GM23338 (cell line): ENCODE data around the gene CLSTN1. TPM values are rescaled to one million over a fixed set of nuclear protein-coding genes. Genes with fewer than 3 reads are reported as not detected.

Experiments used
- ATAC-seq: fragments of 200-7000 bp; cut with Tn5 transposase; 3 replicates; pipeline ENCODE4 v1.9.1; 2020
- DNase-seq: peaks from one replicate; pipeline ENCODE4 v3.0.0-alpha.2; 2015; ENCODE audit warnings: low spot score
- H2AFZ ChIP-seq: fragments of 200-600 bp; sonication (generic); 2 replicates; pipeline ENCODE4 v1.8.0; 2016; ENCODE audit warnings: antibody characterized with exemption, mild to moderate bottlenecking, moderate library complexity
- H3F3A ChIP-seq: fragments of 200-600 bp; sonication (generic); replicated peaks from 2 replicates; pipeline ENCODE4 v1.8.0; 2017; ENCODE audit warnings: antibody characterized with exemption, mixed run types, low read depth
- H3K27ac ChIP-seq: fragments of 200-600 bp; sonication (generic); 2 replicates; pipeline ENCODE4 v1.6.1; 2016; ENCODE audit warnings: low read depth
- H3K27me3 ChIP-seq: fragments of 200-600 bp; sonication (generic); 2 replicates; pipeline ENCODE4 v1.8.0; 2016; ENCODE audit warnings: mild to moderate bottlenecking, mixed run types, moderate library complexity; ENCODE audit not compliant: insufficient read depth
- H3K36me3 ChIP-seq: fragments of 200-600 bp; sonication (generic); 2 replicates; pipeline ENCODE4 v1.8.0; 2016; ENCODE audit warnings: mild to moderate bottlenecking; ENCODE audit not compliant: insufficient read depth
- H3K4me1 ChIP-seq: fragments of 200-600 bp; sonication (generic); 2 replicates; pipeline ENCODE4 v1.8.0; 2016; ENCODE audit warnings: mild to moderate bottlenecking, moderate library complexity; ENCODE audit not compliant: insufficient read depth
- H3K4me2 ChIP-seq: fragments of 200-600 bp; sonication (generic); 2 replicates; pipeline ENCODE4 v1.7.1; 2017; ENCODE audit warnings: mixed run types
- H3K4me3 ChIP-seq: fragments of 200-600 bp; sonication (generic); 2 replicates; pipeline ENCODE4 v1.6.1; 2016; ENCODE audit warnings: mixed run types
- H3K79me2 ChIP-seq: fragments of 200-600 bp; sonication (generic); replicated peaks from 2 replicates; pipeline ENCODE4 v1.8.0; 2017; ENCODE audit warnings: mild to moderate bottlenecking; ENCODE audit not compliant: insufficient read depth
- H3K9me2 ChIP-seq: fragments of 200-600 bp; sonication (generic); 2 replicates; pipeline ENCODE4 v1.8.0; 2017; ENCODE audit not compliant: insufficient read depth
- H4K20me1 ChIP-seq: fragments of 200-600 bp; sonication (generic); replicated peaks from 2 replicates; pipeline ENCODE4 v1.8.0; 2017; ENCODE audit warnings: mild to moderate bottlenecking; ENCODE audit not compliant: insufficient read depth
- H3K27ac Mint-ChIP-seq: 2 replicates; pipeline ENCODE4 v1.8.0; 2020; ENCODE audit warnings: inconsistent platforms, mild to moderate bottlenecking, moderate library complexity, mixed read lengths
- H3K27me3 Mint-ChIP-seq: 3 replicates; pipeline ENCODE4 v1.8.0; 2022; ENCODE audit warnings: low read depth, mild to moderate bottlenecking, moderate library complexity, mixed read lengths, inconsistent platforms; ENCODE audit not compliant: insufficient read depth, poor library complexity
- H3K36me3 Mint-ChIP-seq: 3 replicates; pipeline ENCODE4 v1.8.0; 2021; ENCODE audit warnings: low read depth, mild to moderate bottlenecking, inconsistent platforms, moderate library complexity, mixed read lengths
- H3K4me1 Mint-ChIP-seq: 3 replicates; pipeline ENCODE4 v1.8.0; 2020; ENCODE audit warnings: mild to moderate bottlenecking, inconsistent platforms, mixed read lengths
- H3K4me3 Mint-ChIP-seq: 3 replicates; pipeline ENCODE4 v1.8.0; 2021; ENCODE audit warnings: moderate library complexity, mild to moderate bottlenecking, inconsistent platforms, mixed read lengths
- H3K9me3 Mint-ChIP-seq: 3 replicates; pipeline ENCODE4 v1.8.0; 2020; ENCODE audit warnings: moderate library complexity, mild to moderate bottlenecking, inconsistent platforms, mixed read lengths
- CREB1 ChIP-seq: fragments of 250-450 bp; sonication (Bioruptor Pico); IDR thresholded peaks from 2 replicates; pipeline ENCODE4 v1.5.0; 2020; ENCODE audit warnings: low read depth, mild to moderate bottlenecking, moderate library complexity
- CTCF ChIP-seq, 2 experiments: fragments of 200-600 bp in 1 of 2; sonication (generic) in 1 of 2; conservative IDR thresholded peaks; 2 replicates each; pipeline versions ENCODE4 v1.5.1 to v1.6.1; 2016 to 2017; ENCODE audit warnings: antibody characterized with exemption in 2 of 2, low read depth in 2 of 2, mild to moderate bottlenecking in 2 of 2, moderate library complexity in 1 of 2
- EZH2 ChIP-seq: fragments of 200-600 bp; sonication (generic); IDR thresholded peaks from one replicate; pipeline ENCODE4 v1.8.0; 2017; ENCODE audit warnings: antibody characterized with exemption, mild to moderate bottlenecking, low read depth; ENCODE audit not compliant: unreplicated experiment
- EZH2phosphoT487 ChIP-seq: fragments of 200-600 bp; sonication (generic); IDR thresholded peaks from one replicate; pipeline ENCODE4 v1.8.1; 2018; ENCODE audit warnings: antibody characterized with exemption; ENCODE audit not compliant: unreplicated experiment
- JUNB ChIP-seq: IDR thresholded peaks from one replicate; pipeline ENCODE4 v1.6.1; 2016; ENCODE audit warnings: antibody characterized with exemption; ENCODE audit not compliant: unreplicated experiment
- NANOG ChIP-seq: IDR thresholded peaks from 2 replicates; pipeline ENCODE4 v1.6.1; 2016; ENCODE audit warnings: antibody characterized with exemption, borderline replicate concordance
- POLR2AphosphoS5 ChIP-seq: IDR thresholded peaks from 2 replicates; pipeline ENCODE4 v1.6.1; 2016; ENCODE audit warnings: antibody characterized with exemption, low read depth
- REST ChIP-seq: IDR thresholded peaks from one replicate; pipeline ENCODE4 v1.6.1; 2018; ENCODE audit warnings: antibody characterized with exemption; ENCODE audit not compliant: unreplicated experiment
- STAT1 ChIP-seq: IDR thresholded peaks from one replicate; pipeline ENCODE4 v1.6.1; 2016; ENCODE audit warnings: antibody characterized with exemption; ENCODE audit not compliant: unreplicated experiment
- ZNF114 ChIP-seq: fragments of 250-450 bp; sonication (Bioruptor Pico); IDR thresholded peaks from 2 replicates; pipeline ENCODE4 v1.5.0; 2020; ENCODE audit warnings: mild to moderate bottlenecking, moderate library complexity
- ZNF462 ChIP-seq: fragments of 250-450 bp; sonication (Bioruptor Pico); IDR thresholded peaks from 2 replicates; pipeline ENCODE4 v1.5.0; 2020; ENCODE audit warnings: mild to moderate bottlenecking, moderate library complexity
- polyA plus RNA-seq: library from polyadenylated mRNA; unstranded; fragments of >200 nt; fragmentation: Nextera tagmentation; extraction: Ambion mirVana; gene quantifications from 2 replicates; pipeline ENCODE4 v1.2.1, GENCODE V29; 2016
- total RNA-seq: library from RNA; depleted of rRNA; stranded (reverse); fragments of >200 nt; shearing (Covaris generic); gene quantifications from 2 replicates; pipeline ENCODE4 v1.2.3, GENCODE V29; 2014
- TF ChIP-seq, protein P1 (sequence below): IDR thresholded peaks from 2 replicates; pipeline ENCODE4 v1.6.1; 2016; ENCODE audit warnings: antibody characterized with exemption

The CLSTN1 gene
- total and polyA plus RNA-seq, 2 experiments from 2014 or later: 38.5 to 66.2 TPM

GRCh38 chr1:9699361-9699760 lies 124.4 kb downstream of the CLSTN1 start:
- H3K36me3 Mint-ChIP-seq: 0 out of 3 replicates have a peak, but pooled peaks cover 3% of the 10 kb centered on the region
- peaks cover 7% of the 10 kb centered on the region; the same call in 2 of the 3 replicates for H3K4me1 Mint-ChIP-seq
- Histone ChIP-seq H3K4me2 (no peak overlapping the region), H3K27me3 (no peaks in the 10 kb centered on the region), H3K4me1 (no peaks in the 10 kb centered on the region), H3K9me2 (no peaks in the 10 kb centered on the region), H3F3A (no peaks in the 10 kb centered on the region), H2AFZ (no peak overlapping the region), H3K27ac (no peak overlapping the region), H3K4me3 (no peak overlapping the region), H3K79me2 (no peaks in the 10 kb centered on the region), H4K20me1 (no peaks in the 10 kb centered on the region), H3K36me3 (no peaks in the 10 kb centered on the region)
- no peak overlapping the region for H3K27ac Mint-ChIP-seq
- peaks cover 2% of the 10 kb centered on the region for H3K27me3 Mint-ChIP-seq
- no peaks in the 10 kb centered on the region for H3K9me3 Mint-ChIP-seq
- DNase-seq: no peak
- no peak overlapping the region for H3K4me3 Mint-ChIP-seq
- ATAC-seq: no peak
- TF ChIP-seq CREB1 (CRISPR knock-in tag) (no peak), STAT1 (no peak), EZH2 (no peak), EZH2phosphoT487 (no peak), NANOG (no peak), JUNB (no peak), REST (no peak), CTCF (conservative IDR thresholded peaks at IDR 0.05; ENCODE audit: low read depth in 2 of 2) (no peak), POLR2AphosphoS5 (no peak), ZNF462 (CRISPR knock-in tag) (no peak), ZNF114 (CRISPR knock-in tag) (no peak)
- TF ChIP-seq, protein P1, sequence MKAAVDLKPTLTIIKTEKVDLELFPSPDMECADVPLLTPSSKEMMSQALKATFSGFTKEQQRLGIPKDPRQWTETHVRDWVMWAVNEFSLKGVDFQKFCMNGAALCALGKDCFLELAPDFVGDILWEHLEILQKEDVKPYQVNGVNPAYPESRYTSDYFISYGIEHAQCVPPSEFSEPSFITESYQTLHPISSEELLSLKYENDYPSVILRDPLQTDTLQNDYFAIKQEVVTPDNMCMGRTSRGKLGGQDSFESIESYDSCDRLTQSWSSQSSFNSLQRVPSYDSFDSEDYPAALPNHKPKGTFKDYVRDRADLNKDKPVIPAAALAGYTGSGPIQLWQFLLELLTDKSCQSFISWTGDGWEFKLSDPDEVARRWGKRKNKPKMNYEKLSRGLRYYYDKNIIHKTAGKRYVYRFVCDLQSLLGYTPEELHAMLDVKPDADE: no peak
